Panc1 (cell line): Measurements from ENCODE around the gene CELF2.

Experiments
- CTCF ChIP-seq: fragments of 450-650 bp; IDR thresholded peaks from 2 replicates; pipeline ENCODE4 v1.5.1; 2017; ENCODE audit warnings: mild to moderate bottlenecking
- POLR2AphosphoS5 ChIP-seq: IDR thresholded peaks from 2 replicates; pipeline ENCODE4 v1.6.1; 2012; ENCODE audit warnings: mild to moderate bottlenecking, low read depth, low read length, moderate library complexity

- no peak for TF ChIP-seq CTCF
- no peak for TF ChIP-seq POLR2AphosphoS5
These were observed 24.7 kb downstream of the CELF2 start for GRCh38 chr10:11042357-11042756.
